H1 (cell line): ENCODE measurements around the gene PARM1.

Source experiments
- KDM1A ChIP-seq: fragments of 200-600, 300-600 bp; sonication (generic); IDR thresholded peaks from 2 replicates; pipeline ENCODE4 v1.7.1; 2016; ENCODE audit warnings: mild to moderate bottlenecking, low read length, borderline replicate concordance
- YY1 ChIP-seq: IDR thresholded peaks from 2 replicates; pipeline ENCODE4 v1.6.1; 2011; ENCODE audit warnings: low read depth, mild to moderate bottlenecking, low read length
- TF ChIP-seq, protein P1 (sequence below), 3 experiments: IDR thresholded peaks; 1 replicate in 2 of 3; 2 replicates in 1 of 3; pipeline versions ENCODE4 v1.5.1 to v1.6.1; 2011; ENCODE audit warnings: low read length in 3 of 3, mild to moderate bottlenecking in 3 of 3, inconsistent platforms in 2 of 3, low read depth in 1 of 3, moderate library complexity in 1 of 3; ENCODE audit not compliant: insufficient read depth in 1 of 3; ENCODE audit errors: control extremely low read depth in 1 of 3

- TF ChIP-seq YY1, result no peak
- TF ChIP-seq KDM1A, result no peak
- TF ChIP-seq, protein P1, sequence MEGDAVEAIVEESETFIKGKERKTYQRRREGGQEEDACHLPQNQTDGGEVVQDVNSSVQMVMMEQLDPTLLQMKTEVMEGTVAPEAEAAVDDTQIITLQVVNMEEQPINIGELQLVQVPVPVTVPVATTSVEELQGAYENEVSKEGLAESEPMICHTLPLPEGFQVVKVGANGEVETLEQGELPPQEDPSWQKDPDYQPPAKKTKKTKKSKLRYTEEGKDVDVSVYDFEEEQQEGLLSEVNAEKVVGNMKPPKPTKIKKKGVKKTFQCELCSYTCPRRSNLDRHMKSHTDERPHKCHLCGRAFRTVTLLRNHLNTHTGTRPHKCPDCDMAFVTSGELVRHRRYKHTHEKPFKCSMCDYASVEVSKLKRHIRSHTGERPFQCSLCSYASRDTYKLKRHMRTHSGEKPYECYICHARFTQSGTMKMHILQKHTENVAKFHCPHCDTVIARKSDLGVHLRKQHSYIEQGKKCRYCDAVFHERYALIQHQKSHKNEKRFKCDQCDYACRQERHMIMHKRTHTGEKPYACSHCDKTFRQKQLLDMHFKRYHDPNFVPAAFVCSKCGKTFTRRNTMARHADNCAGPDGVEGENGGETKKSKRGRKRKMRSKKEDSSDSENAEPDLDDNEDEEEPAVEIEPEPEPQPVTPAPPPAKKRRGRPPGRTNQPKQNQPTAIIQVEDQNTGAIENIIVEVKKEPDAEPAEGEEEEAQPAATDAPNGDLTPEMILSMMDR (IDR thresholded peaks at IDR 0.05; ENCODE audit: control extremely low read depth in 1 of 3, insufficient read depth in 1 of 3, low read depth in 1 of 3, low read length in 3 of 3), result no peak
Observed at GRCh38 chr4:74897386-74897785, 35.5 kb upstream of the PARM1 start.
